ENCODE data around the gene PDE8A. TPM values are rescaled to one million over a fixed set of nuclear protein-coding genes. Genes with fewer than 3 reads are reported as not detected.

PDE8A gene
- total RNA-seq, 2 experiments from 2014 or later = 12.6 to 12.8 TPM

DNA sequence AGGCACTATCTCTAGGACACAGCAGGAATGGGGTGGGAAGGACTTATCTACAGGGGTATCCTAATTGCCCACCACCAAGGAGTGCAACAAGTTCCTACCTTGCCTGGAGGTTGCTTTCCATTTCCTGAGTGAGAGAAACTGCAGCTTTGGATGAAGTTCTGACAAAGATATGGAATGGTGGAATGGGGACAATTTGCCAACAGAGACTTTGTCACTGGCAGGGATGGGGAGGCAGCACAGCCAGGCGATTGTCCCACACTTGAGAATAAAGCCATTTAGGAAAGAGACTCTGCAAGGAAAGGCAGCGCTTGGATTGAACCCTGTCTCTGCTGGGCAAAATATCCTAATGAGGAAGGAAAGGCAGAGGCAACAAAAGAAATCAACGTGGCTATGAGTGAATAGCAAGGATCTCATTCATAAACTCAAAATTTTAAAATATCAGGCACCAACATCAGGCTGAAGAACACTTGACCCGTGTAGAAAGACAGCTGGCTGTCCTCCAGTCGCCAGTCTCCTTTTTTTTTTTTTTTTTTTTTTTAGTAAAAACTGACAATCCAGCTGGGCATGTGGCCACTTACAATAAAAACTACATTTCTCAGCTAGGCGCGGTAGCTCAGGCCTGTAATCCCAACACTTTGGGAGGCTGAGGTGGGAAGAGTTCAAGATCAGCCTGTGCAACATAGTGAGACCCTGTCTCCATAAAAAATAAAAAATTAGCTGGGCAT, 31.6 kb upstream of the PDE8A start:
- Mint-ChIP-seq H3K9me3 (ENCODE audit: insufficient read depth) (no peaks in the 10 kb centered on the region), H3K27me3 (ENCODE audit: low read depth) (peaks cover 13% of the 10 kb centered on the region), H3K4me3 (no peak overlapping the region), H3K4me1 (ENCODE audit: low read depth) (peaks cover 3% of the 10 kb centered on the region), H3K36me3 (ENCODE audit: low read depth) (no peaks in the 10 kb centered on the region), H3K27ac (no peak overlapping the region)
- CTCF ChIA-PET = no interaction called here
- POLR2A ChIA-PET = no interaction called here
- ATAC-seq (no peak), DNase-seq (no peak)

DNA sequence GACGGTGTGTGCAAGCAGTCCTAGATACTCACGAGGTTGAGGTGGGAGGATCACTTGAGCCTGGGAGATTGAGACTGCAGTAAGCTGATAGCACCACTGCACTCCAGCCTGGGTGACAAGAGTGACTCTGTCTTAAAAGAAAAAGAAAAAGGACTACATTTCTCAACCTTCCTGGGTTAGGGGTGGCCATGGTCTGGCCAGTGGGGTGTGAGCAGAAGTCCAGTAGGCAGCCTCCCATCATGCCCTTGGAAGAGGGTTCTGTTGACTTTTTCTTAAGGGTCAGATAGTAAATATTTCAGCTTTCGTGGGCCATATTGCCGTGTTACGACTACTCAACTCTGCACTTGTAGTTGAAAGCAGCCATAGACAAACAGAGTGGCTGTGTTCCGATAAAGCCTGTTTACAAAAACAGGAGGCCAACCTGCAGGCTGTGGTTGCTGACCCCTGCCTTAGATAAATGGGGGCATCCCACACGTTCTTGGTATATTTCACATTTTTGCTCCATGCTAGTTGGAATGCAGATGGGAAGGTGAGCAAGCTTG, 31.0 kb upstream of the PDE8A start:
- POLR2A ChIA-PET = no interaction called here
- H3K27me3 Mint-ChIP-seq (ENCODE audit: low read depth) = peaks cover 17% of the 10 kb centered on the region
- CTCF ChIA-PET = no interaction called here

GRCh38 chr15:84951736-84952135, 29.9 kb upstream of the PDE8A start:
- H3K27ac Mint-ChIP-seq = no peak overlapping the region
- no peak for ATAC-seq

More for the DNA sequence above, 31.0 kb upstream of the PDE8A start:
- H3K9me3 Mint-ChIP-seq (ENCODE audit: insufficient read depth) = no peaks in the 10 kb centered on the region
- H3K27ac Mint-ChIP-seq = no peak overlapping the region
- no peak overlapping the region for H3K4me3 Mint-ChIP-seq
- ATAC-seq (no peak), DNase-seq (no peak)
- H3K4me1 Mint-ChIP-seq (ENCODE audit: low read depth) = no peaks in the 10 kb centered on the region
- H3K36me3 Mint-ChIP-seq (ENCODE audit: low read depth) = no peaks in the 10 kb centered on the region

GRCh38 chr15:84953136-84953535, 28.5 kb upstream of the PDE8A start:
- ChIA-PET POLR2A (no interaction called here), CTCF (interaction anchor here (1.1 kb wide), 1 partner anchor 25 kb away, joined by 3 read pairs; no protein-coding TSS in a partner anchor)
- H3K27me3 Mint-ChIP-seq (ENCODE audit: low read depth) = peaks cover 33% of the 10 kb centered on the region

More at GRCh38 chr15:84951736-84952135, 29.9 kb upstream of the PDE8A start:
- DNase-seq = no peak
- POLR2A ChIA-PET = no interaction called here
- CTCF ChIA-PET = no interaction called here
- Mint-ChIP-seq H3K36me3 (ENCODE audit: low read depth) (no peaks in the 10 kb centered on the region), H3K9me3 (ENCODE audit: insufficient read depth) (no peaks in the 10 kb centered on the region), H3K4me1 (ENCODE audit: low read depth) (no peaks in the 10 kb centered on the region), H3K4me3 (no peak overlapping the region), H3K27me3 (ENCODE audit: low read depth) (peaks cover 24% of the 10 kb centered on the region)

GRCh38 chr15:84953726-84954125, 27.9 kb upstream of the PDE8A start:
- Mint-ChIP-seq H3K9me3 (ENCODE audit: insufficient read depth) (no peaks in the 10 kb centered on the region), H3K4me1 (ENCODE audit: low read depth) (no peaks in the 10 kb centered on the region), H3K36me3 (ENCODE audit: low read depth) (no peaks in the 10 kb centered on the region), H3K27me3 (ENCODE audit: low read depth) (peaks cover 33% of the 10 kb centered on the region), H3K27ac (no peak overlapping the region), H3K4me3 (no peak overlapping the region)
- ChIA-PET POLR2A (no interaction called here), CTCF (interaction anchor here (1.1 kb wide), 1 partner anchor 25 kb away, joined by 3 read pairs; no protein-coding TSS in a partner anchor)
- ATAC-seq (no peak), DNase-seq (no peak)

More at GRCh38 chr15:84953136-84953535, 28.5 kb upstream of the PDE8A start:
- H3K27ac Mint-ChIP-seq = no peak overlapping the region
- no peaks in the 10 kb centered on the region for H3K9me3 Mint-ChIP-seq (ENCODE audit: insufficient read depth)
- ATAC-seq (no peak), DNase-seq (no peak)
- H3K36me3 Mint-ChIP-seq (ENCODE audit: low read depth) = no peaks in the 10 kb centered on the region
- no peak overlapping the region for H3K4me3 Mint-ChIP-seq
- H3K4me1 Mint-ChIP-seq (ENCODE audit: low read depth) = no peaks in the 10 kb centered on the region

- peaks cover 31% of the 10 kb centered on the region for H3K27me3 Mint-ChIP-seq (ENCODE audit: low read depth)
- H3K36me3 Mint-ChIP-seq (ENCODE audit: low read depth) = no peaks in the 10 kb centered on the region
- no peak overlapping the region for H3K27ac Mint-ChIP-seq
- no peaks in the 10 kb centered on the region for H3K9me3 Mint-ChIP-seq (ENCODE audit: insufficient read depth)
- ATAC-seq (no peak), DNase-seq (peak; percentile 31)
- H3K4me3 Mint-ChIP-seq = no peak overlapping the region
- POLR2A ChIA-PET = no interaction called here
- CTCF ChIA-PET = interaction anchor here (1.1 to 4.2 kb wide), 3 partner anchors 24 to 213 kb away, joined by 3 to 17 read pairs (median 7); no protein-coding TSS in a partner anchor
- H3K4me1 Mint-ChIP-seq (ENCODE audit: low read depth) = peaks cover 7% of the 10 kb centered on the region
Observed at GRCh38 chr15:84955089-84955848, 26.4 kb upstream of the PDE8A start.

DNA sequence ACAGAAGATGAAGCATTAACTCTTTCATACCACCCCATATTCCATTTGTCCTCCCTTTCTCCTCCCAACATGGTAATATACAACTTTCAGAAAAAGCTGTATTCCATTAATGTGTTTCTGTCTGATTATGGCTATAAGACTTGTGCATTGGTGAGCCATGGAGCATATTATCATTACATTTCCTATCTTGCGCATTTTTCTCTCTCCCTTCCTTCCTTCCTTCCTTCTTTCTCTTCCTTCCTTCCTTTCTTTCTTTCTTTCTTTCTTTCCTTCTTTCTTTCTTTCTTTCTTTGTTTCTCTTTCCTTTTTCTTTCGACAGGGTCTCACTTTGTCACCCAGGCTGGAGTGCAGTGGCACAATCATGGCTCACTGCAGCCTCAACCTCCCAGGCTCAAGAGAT, 25.5 kb upstream of the PDE8A start:
- ChIA-PET POLR2A (no interaction called here), CTCF (interaction anchor here (1.8 to 4.2 kb wide), 2 partner anchors 88 to 213 kb away, joined by 7 to 17 read pairs; no protein-coding TSS in a partner anchor)
- H3K27ac Mint-ChIP-seq = no peak overlapping the region
- no peak overlapping the region for H3K4me3 Mint-ChIP-seq
- no peaks in the 10 kb centered on the region for H3K9me3 Mint-ChIP-seq (ENCODE audit: insufficient read depth)
- ATAC-seq = no peak
- peaks cover 31% of the 10 kb centered on the region for H3K27me3 Mint-ChIP-seq (ENCODE audit: low read depth)
- peaks cover 7% of the 10 kb centered on the region for H3K4me1 Mint-ChIP-seq (ENCODE audit: low read depth)
- no peaks in the 10 kb centered on the region for H3K36me3 Mint-ChIP-seq (ENCODE audit: low read depth)
- DNase-seq = no peak

DNA sequence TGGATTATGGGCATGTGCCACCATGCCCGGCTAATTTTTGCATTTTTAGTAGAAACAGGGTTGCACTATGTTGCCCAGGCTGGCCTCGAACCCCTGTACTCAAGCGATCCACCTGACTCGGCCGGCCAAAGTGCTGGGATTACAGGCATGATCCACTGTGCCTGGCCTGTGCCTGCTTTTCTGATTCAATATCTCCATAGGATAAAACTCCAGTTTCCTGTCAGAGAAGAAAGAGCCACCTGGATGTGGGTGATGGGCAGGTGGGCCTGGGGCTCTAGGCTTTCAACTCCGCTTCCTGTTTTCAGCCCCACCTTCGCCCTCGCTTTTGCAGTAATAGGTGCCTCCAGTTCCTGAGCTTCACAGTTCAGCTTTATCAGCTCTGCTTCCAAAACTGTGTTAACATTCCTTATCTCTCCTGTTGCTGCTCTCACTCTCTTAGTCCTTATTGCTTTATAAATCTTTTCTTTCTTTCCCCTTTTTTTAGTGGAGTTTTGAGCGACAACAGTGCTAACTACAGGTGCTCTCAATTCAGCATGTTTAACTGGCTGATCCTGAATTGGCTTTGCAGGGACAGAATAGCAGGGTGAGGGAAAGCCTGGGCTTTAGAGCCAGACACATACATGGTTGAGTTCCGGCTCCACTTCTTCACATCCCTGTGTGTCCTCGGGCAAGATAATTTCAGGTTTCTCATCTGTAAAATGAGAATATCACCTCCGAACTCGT, 21.1 kb upstream of the PDE8A start:
- CTCF ChIA-PET = no interaction called here
- ATAC-seq = no peak

GRCh38 chr15:84961114-84961452, 20.6 kb upstream of the PDE8A start:
- POLR2A ChIA-PET = no interaction called here
- CTCF ChIA-PET = no interaction called here
- H3K27ac Mint-ChIP-seq = no peak overlapping the region
- ATAC-seq (no peak), DNase-seq (no peak)
- H3K4me3 Mint-ChIP-seq = no peak overlapping the region
- no peaks in the 10 kb centered on the region for H3K9me3 Mint-ChIP-seq (ENCODE audit: insufficient read depth)
- H3K4me1 Mint-ChIP-seq (ENCODE audit: low read depth) = peaks cover 7% of the 10 kb centered on the region
- H3K27me3 Mint-ChIP-seq (ENCODE audit: low read depth) = peaks cover 17% of the 10 kb centered on the region
- H3K36me3 Mint-ChIP-seq (ENCODE audit: low read depth) = no peaks in the 10 kb centered on the region

More for the DNA sequence above, 21.1 kb upstream of the PDE8A start:
- no peak for DNase-seq
- POLR2A ChIA-PET = no interaction called here
- Mint-ChIP-seq H3K36me3 (ENCODE audit: low read depth) (no peaks in the 10 kb centered on the region), H3K27me3 (ENCODE audit: low read depth) (peaks cover 21% of the 10 kb centered on the region), H3K9me3 (ENCODE audit: insufficient read depth) (no peaks in the 10 kb centered on the region), H3K4me1 (ENCODE audit: low read depth) (peaks cover 7% of the 10 kb centered on the region), H3K27ac (no peak overlapping the region), H3K4me3 (no peak overlapping the region)

- Mint-ChIP-seq H3K9me3 (ENCODE audit: insufficient read depth) (peaks cover 4% of the 10 kb centered on the region), H3K4me1 (ENCODE audit: low read depth) (peaks cover 7% of the 10 kb centered on the region), H3K4me3 (no peak overlapping the region), H3K27me3 (ENCODE audit: low read depth) (peaks cover 12% of the 10 kb centered on the region), H3K27ac (no peak overlapping the region), H3K36me3 (ENCODE audit: low read depth) (no peaks in the 10 kb centered on the region)
- ChIA-PET POLR2A (no interaction called here), CTCF (no interaction called here)
- ATAC-seq = no peak
- DNase-seq = no peak
Observed at GRCh38 chr15:84961707-84962106, 19.9 kb upstream of the PDE8A start.

DNA sequence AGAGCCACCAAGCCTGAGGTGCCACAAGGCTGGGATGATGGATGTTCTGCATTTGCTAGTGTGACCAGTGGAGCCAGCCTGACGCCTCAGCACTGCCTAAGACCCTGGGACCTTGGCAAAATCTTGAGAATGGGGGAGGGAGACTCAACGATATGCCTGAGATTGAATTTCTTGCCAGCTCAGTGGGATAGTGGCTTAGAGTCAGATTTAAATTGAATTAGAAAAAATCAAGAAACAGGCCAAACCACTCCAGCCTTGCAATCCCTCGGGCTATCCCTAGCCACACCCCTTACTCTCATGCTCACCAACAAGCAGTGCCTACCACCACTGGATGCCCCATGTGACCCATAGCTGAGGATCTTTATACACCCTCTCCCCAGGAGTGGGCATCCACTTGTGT, 18.7 kb upstream of the PDE8A start:
- no peak for DNase-seq
- H3K36me3 Mint-ChIP-seq (ENCODE audit: low read depth) = peaks cover 2% of the 10 kb centered on the region
- no peak for ATAC-seq
- H3K27me3 Mint-ChIP-seq (ENCODE audit: low read depth) = peaks cover 4% of the 10 kb centered on the region
- ChIA-PET CTCF (no interaction called here), POLR2A (interaction anchor here (0.7 to 1.0 kb wide), 2 partner anchors 20 to 85 kb away, joined by 3 read pairs; no protein-coding TSS in a partner anchor)
- H3K4me1 Mint-ChIP-seq (ENCODE audit: low read depth) = peaks cover 8% of the 10 kb centered on the region
- H3K27ac Mint-ChIP-seq = no peak overlapping the region
- no peak overlapping the region for H3K4me3 Mint-ChIP-seq
- H3K9me3 Mint-ChIP-seq (ENCODE audit: insufficient read depth) = peaks cover 9% of the 10 kb centered on the region

- Mint-ChIP-seq H3K4me1 (ENCODE audit: low read depth) (peaks cover 5% of the 10 kb centered on the region), H3K27me3 (ENCODE audit: low read depth) (peaks cover 2% of the 10 kb centered on the region), H3K36me3 (ENCODE audit: low read depth) (peaks cover 2% of the 10 kb centered on the region), H3K9me3 (ENCODE audit: insufficient read depth) (peaks cover 13% of the 10 kb centered on the region), H3K27ac (no peak overlapping the region), H3K4me3 (no peak overlapping the region)
- POLR2A ChIA-PET = no interaction called here
- no peak for ATAC-seq
- DNase-seq = no peak
- CTCF ChIA-PET = no interaction called here
Observed at GRCh38 chr15:84967380-84967779, 14.3 kb upstream of the PDE8A start.

Data from activated CD8-positive, alpha-beta T cell treated with anti-CD3 and anti-CD28 coated beads, Interleukin-2, amount 10 ng/mL, durations not matched to agents 7 days and 5 days (primary cell).